HCT116 (cell line): Measurements from ENCODE around the gene IBA57. TPM values are rescaled to one million over a fixed set of nuclear protein-coding genes. Genes with fewer than 3 reads are reported as not detected.
"Not testable (repeated sequence)": the region's sequence is repeated elsewhere in the genome, so short reads cannot be mapped to it uniquely, and the experiment has no call there.

Experiments
- ATAC-seq: fragments of 200-7000 bp; cut with Tn5 transposase; 2 replicates; pipeline ENCODE4 v1.9.1; 2020; ENCODE audit warnings: mild to moderate bottlenecking, moderate library complexity
- BruUV-seq: library from RNA; stranded (reverse); fragments of 400-500 nt; replicated peaks from 2 replicates; lab custom pipeline; 2021; lab: Mats Ljungman, UMichigan
- CTCF ChIA-PET: fragments of 300-600 bp; sonication (Branson Sonifier 250); formaldehyde crosslinking; loops from one replicate; lab custom pipeline; 2021; ENCODE audit warnings: antibody characterized with exemption; lab: Charles Lee
- POLR2A ChIA-PET: fragments of 300-600, 350-600 bp; sonication (Branson Sonifier 250); formaldehyde crosslinking; loops from one replicate; lab custom pipeline; 2021; ENCODE audit warnings: antibody characterized with exemption; lab: Charles Lee
- RAD21 ChIA-PET, 2 experiments: fragments of 300-600 bp; sonication (Branson Sonifier 250); formaldehyde crosslinking; loops; one replicate each; lab custom pipeline; 2023; ENCODE audit warnings: low total read pairs in 2 of 2; ENCODE audit not compliant: uncharacterized antibody in 2 of 2, unreplicated experiment in 2 of 2, low non-redundant PET in 1 of 2; lab: Charles Lee
- DNase-seq: peaks from one replicate; pipeline ENCODE4 v3.0.0-alpha.2; 2010; ENCODE audit warnings: low read depth, low spot score
- H2AFZ ChIP-seq: fragments of 200-600 bp; shearing (Covaris generic), sonication (generic); 2 replicates; pipeline ENCODE4 v1.6.1; 2017; ENCODE audit warnings: low read depth, mixed run types, mixed read lengths, antibody characterized with exemption, low read length; ENCODE audit not compliant: poor library complexity, severe bottlenecking
- H3K27ac ChIP-seq: 2 replicates; pipeline ENCODE4 v1.5.1; 2012; ENCODE audit warnings: low read depth, low read length
- H3K27me3 ChIP-seq: fragments of 200-600 bp; sonication (generic); 2 replicates; pipeline ENCODE4 v1.6.1; 2016; ENCODE audit warnings: mixed run types, low read length, mixed read lengths; ENCODE audit not compliant: insufficient read depth
- H3K36me3 ChIP-seq, 2 experiments: fragments of 200-500 bp in 1 of 2; fragments of 200-600 bp in 1 of 2; sonication (Bioruptor generic) in 1 of 2; sonication (generic) in 1 of 2; 2 replicates each; pipeline versions ENCODE4 v1.5.1 to v1.6.1; 2014 to 2016; ENCODE audit warnings: low read length in 2 of 2, inconsistent platforms in 1 of 2, mixed read lengths in 1 of 2, mixed run types in 1 of 2; ENCODE audit not compliant: insufficient read depth in 2 of 2, control insufficient read depth in 1 of 2
- H3K4me1 ChIP-seq, 2 experiments: fragments of 200-600 bp in 1 of 2; sonication (generic) in 1 of 2; 2 replicates each; pipeline versions ENCODE4 v1.5.1 to v1.6.1; 2012 to 2017; ENCODE audit warnings: low read length in 2 of 2, inconsistent platforms in 1 of 2, mild to moderate bottlenecking in 1 of 2, mixed read lengths in 1 of 2, mixed run types in 1 of 2, moderate library complexity in 1 of 2; ENCODE audit not compliant: insufficient read depth in 2 of 2, control insufficient read depth in 1 of 2
- H3K4me2 ChIP-seq: fragments of 200-600 bp; sonication (generic); 2 replicates; pipeline ENCODE4 v1.6.1; 2017; ENCODE audit warnings: mixed run types, low read length, mixed read lengths
- H3K4me3 ChIP-seq, 2 experiments: fragments of 200-600 bp in 1 of 2; sonication (generic) in 1 of 2; replicated peaks in 1 of 2; 2 replicates each; pipeline ENCODE4 v1.5.1; 2011 to 2016; ENCODE audit warnings: low read length in 2 of 2, control low read depth in 1 of 2, low read depth in 1 of 2, mild to moderate bottlenecking in 1 of 2, mixed read lengths in 1 of 2, mixed run types in 1 of 2
- H3K79me2 ChIP-seq: fragments of 200-600 bp; sonication (generic); 2 replicates; pipeline ENCODE4 v1.6.1; 2017; ENCODE audit warnings: mild to moderate bottlenecking, mixed run types, low read length, moderate library complexity, mixed read lengths; ENCODE audit not compliant: insufficient read depth
- H3K9ac ChIP-seq: fragments of 200-600 bp; sonication (generic); 2 replicates; pipeline ENCODE4 v1.6.1; 2016; ENCODE audit warnings: low read length, mixed read lengths
- H3K9me2 ChIP-seq: fragments of 200-600 bp; sonication (generic), shearing (Covaris generic); 2 replicates; pipeline ENCODE4 v1.6.1; 2017; ENCODE audit warnings: mixed run types, mild to moderate bottlenecking, moderate library complexity; ENCODE audit not compliant: insufficient read depth
- H3K9me3 ChIP-seq, 2 experiments: fragments of 200-500 bp in 1 of 2; fragments of 200-600 bp in 1 of 2; sonication (Bioruptor generic) in 1 of 2; sonication (generic) in 1 of 2; 2 replicates each; pipeline ENCODE4 v1.6.1; 2014 to 2017; ENCODE audit warnings: low read length in 2 of 2, mixed read lengths in 2 of 2, inconsistent platforms in 1 of 2, low read depth in 1 of 2, mild to moderate bottlenecking in 1 of 2, mixed run types in 1 of 2, moderate library complexity in 1 of 2; ENCODE audit not compliant: control insufficient read depth in 1 of 2, insufficient read depth in 1 of 2
- H4K20me1 ChIP-seq: fragments of 200-600 bp; sonication (generic), shearing (Covaris generic); 2 replicates; pipeline ENCODE4 v1.6.1; 2017; ENCODE audit warnings: mixed run types, mild to moderate bottlenecking, moderate library complexity; ENCODE audit not compliant: insufficient read depth
- EZH2 ChIP-seq: fragments of 200-600 bp; sonication (generic); IDR thresholded peaks from 2 replicates; pipeline ENCODE4 v1.6.1; 2017; ENCODE audit warnings: antibody characterized with exemption, mixed run types
- EZH2phosphoT487 ChIP-seq: fragments of 200-600 bp; IDR thresholded peaks from 2 replicates; pipeline ENCODE4 v1.6.1; 2018; ENCODE audit warnings: antibody characterized with exemption, borderline replicate concordance
- POLR2A ChIP-seq: IDR thresholded peaks from 2 replicates; pipeline ENCODE4 v1.7.0; 2011; ENCODE audit warnings: borderline replicate concordance; ENCODE audit not compliant: insufficient read depth, insufficient read length; ENCODE audit errors: extremely low read depth
- POLR2AphosphoS5 ChIP-seq: IDR thresholded peaks from 2 replicates; pipeline ENCODE4 v1.6.1; 2011; ENCODE audit warnings: mild to moderate bottlenecking, low read depth, low read length, moderate library complexity
- intact Hi-C: fragments of 100-400 bp; cut with micrococcal nuclease; formaldehyde crosslinking; loops from 2 replicates; pipeline ENCODE4 v1.10.0; 2022
- total RNA-seq: library from RNA; stranded (reverse); gene quantifications from one replicate; pipeline ENCODE4 v1.2.1, GENCODE V29; 2021; ENCODE audit not compliant: unreplicated experiment

Gene IBA57
- total RNA-seq, 1 experiment from 2014 or later, result 11.6 TPM

DNA sequence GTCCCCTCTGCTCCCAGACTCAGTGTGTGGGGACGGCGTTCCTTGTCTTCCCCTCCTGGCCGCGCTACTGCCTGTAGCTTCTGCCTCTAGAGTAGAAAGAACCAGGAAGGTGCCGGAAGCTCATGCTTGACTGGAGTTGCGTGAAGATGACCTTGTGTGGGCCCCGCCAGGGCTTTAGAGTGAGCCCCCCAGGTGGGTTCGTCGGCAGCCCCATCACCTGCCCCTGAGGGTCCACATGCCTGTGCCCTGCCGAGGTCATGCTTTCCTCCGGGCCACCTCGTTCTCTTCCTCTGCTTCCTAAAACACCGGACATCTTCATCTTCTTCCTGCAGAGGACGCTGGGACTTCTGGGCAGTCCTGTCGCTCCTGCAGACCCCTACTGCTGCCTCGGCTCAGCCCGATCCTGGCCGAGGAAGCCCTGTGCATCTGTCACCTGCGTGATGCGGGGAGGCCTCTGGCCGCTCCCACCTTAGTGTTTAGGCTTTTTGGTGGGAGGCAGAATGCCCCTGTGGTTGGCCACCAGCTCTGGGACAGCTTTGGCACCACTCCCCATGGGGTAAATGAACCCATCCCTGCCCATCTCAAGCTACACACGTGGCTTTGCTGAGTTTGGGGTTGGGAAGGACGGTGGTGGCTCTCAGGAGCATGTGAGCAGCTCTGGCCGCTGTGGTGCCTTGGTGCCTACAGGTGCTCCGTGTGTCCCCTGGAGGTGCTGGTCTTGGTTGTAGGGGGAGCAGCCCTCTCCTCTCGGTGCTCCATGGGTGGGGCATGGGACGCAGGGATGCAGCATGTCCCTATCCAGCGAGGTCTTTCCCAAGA, 54.6 kb downstream of the IBA57 start:
- no peak overlapping the region for H3K4me2 ChIP-seq
- CTCF ChIA-PET, result no interaction called here
- no peak overlapping the region for H3K4me3 ChIP-seq
- H3K79me2 ChIP-seq, result no peaks in the 10 kb centered on the region
- DNase-seq (no peak), ATAC-seq (no peak)
- no peaks in the 10 kb centered on the region; a peak in 1 of 4 replicates for H3K36me3 ChIP-seq
- H3K9ac ChIP-seq, result no peak overlapping the region
- H3K27me3 ChIP-seq, result no peaks in the 10 kb centered on the region
- no peak overlapping the region for H3K27ac ChIP-seq
- H4K20me1 ChIP-seq, result no peaks in the 10 kb centered on the region
- no peak for TF ChIP-seq POLR2AphosphoS5
- no peak for TF ChIP-seq POLR2A
- no peak for TF ChIP-seq EZH2
- no peak for TF ChIP-seq EZH2phosphoT487
- POLR2A ChIA-PET, result no interaction called here
- no TSS peak for BruUV-seq
- H3K4me1 ChIP-seq, result no peaks in the 10 kb centered on the region
- H3K9me2 ChIP-seq, result no peaks in the 10 kb centered on the region
- H2AFZ ChIP-seq, result no peak overlapping the region
- RAD21 ChIA-PET, result no interaction called here
- intact Hi-C loops, result no loop called here
- H3K9me3 ChIP-seq, result no peaks in the 10 kb centered on the region

DNA sequence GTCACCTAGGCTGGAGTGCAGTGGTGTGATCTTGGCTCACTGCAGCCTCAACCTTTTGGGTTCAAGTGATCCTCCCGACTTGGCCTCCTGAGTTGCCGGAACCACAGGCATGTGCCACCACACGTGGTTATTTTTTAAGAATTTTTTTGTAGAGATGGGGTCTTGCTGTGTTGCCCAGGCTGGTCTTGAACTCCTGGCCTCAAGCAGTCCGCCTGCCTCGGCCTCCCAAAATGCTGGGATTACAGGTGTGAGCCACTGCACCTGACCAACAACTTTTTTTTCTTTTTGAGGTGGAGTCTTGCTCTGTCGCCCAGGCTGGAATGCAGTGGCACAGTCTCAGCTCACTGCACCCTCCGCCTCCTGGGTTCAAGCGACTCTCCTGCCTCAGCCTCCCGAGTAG, 55.5 kb downstream of the IBA57 start:
- H3K9me3 ChIP-seq, H3K27ac ChIP-seq, CTCF ChIA-PET, H3K4me2 ChIP-seq, H3K79me2 ChIP-seq, ATAC-seq, H3K9ac ChIP-seq, RAD21 ChIA-PET, BruUV-seq, H3K9me2 ChIP-seq, H3K4me3 ChIP-seq, H3K4me1 ChIP-seq, H2AFZ ChIP-seq, POLR2A ChIA-PET, intact Hi-C loops, H4K20me1 ChIP-seq, H3K27me3 ChIP-seq, H3K36me3 ChIP-seq, DNase-seq: not testable (repeated sequence)
